ENCODE results near the gene SH3BP5. TPM values are rescaled to one million over a fixed set of nuclear protein-coding genes. Genes with fewer than 3 reads are reported as not detected.
A peak's percentile ranks its signal among the peaks of the same experiment; 100 is the strongest.

Gene SH3BP5
- total and polyA plus RNA-seq, 3 donors from 2014 or later, result 86.7 to 126 (median 102) TPM

GRCh38 chr3:15337963-15338362 is 5.6 kb upstream of the SH3BP5 start:
- Histone ChIP-seq H3K36me3 (ENCODE audit: low read depth, missing control alignments) (no peaks in the 10 kb centered on the region), H3K4me3 (no peak overlapping the region), H3K9me3 (no peaks in the 10 kb centered on the region), H3K4me1 (peaks cover 10% of the 10 kb centered on the region), H3K27ac (no peak overlapping the region), H3K27me3 (no peaks in the 10 kb centered on the region)
- TF ChIP-seq POLR2A (IDR thresholded peaks at IDR 0.05), result no peak
- TF ChIP-seq, protein P1, sequence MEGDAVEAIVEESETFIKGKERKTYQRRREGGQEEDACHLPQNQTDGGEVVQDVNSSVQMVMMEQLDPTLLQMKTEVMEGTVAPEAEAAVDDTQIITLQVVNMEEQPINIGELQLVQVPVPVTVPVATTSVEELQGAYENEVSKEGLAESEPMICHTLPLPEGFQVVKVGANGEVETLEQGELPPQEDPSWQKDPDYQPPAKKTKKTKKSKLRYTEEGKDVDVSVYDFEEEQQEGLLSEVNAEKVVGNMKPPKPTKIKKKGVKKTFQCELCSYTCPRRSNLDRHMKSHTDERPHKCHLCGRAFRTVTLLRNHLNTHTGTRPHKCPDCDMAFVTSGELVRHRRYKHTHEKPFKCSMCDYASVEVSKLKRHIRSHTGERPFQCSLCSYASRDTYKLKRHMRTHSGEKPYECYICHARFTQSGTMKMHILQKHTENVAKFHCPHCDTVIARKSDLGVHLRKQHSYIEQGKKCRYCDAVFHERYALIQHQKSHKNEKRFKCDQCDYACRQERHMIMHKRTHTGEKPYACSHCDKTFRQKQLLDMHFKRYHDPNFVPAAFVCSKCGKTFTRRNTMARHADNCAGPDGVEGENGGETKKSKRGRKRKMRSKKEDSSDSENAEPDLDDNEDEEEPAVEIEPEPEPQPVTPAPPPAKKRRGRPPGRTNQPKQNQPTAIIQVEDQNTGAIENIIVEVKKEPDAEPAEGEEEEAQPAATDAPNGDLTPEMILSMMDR (IDR thresholded peaks at IDR 0.05), result no peak
- intact Hi-C loops (cut with DNase I; ENCODE audit: low total_unique reads), result no loop called here
- WGBS, 2 donors, result 87 to 88% methylated on average over 1 of the region's 1 CpG
- no peak for DNase-seq

DNA sequence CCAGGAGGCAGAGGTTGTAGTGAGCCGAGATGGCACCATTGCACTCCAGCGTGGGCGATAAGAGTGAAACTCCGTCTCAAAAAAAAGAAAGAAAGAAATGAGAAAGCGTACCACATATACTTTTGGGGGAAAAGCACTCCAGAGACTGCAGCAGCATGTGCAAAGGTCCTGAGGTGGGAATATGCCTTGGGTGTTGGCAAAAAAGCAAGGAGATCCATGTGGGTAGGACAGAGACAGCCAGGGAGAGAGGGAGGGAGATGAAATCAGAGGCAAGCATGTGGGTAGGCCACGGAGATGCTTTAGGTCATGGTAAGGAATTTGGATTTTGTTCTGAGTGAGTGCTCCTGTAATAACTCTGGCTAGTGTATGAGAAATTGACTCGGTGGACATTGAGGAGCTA is 3.7 kb upstream of the SH3BP5 start:
- TF ChIP-seq, protein P1 (IDR thresholded peaks at IDR 0.05), result no peak
- TF ChIP-seq POLR2A (IDR thresholded peaks at IDR 0.05), result no peak
- intact Hi-C loops (cut with DNase I; ENCODE audit: low total_unique reads), result no loop called here
- H3K27ac ChIP-seq, result no peak overlapping the region
- DNase-seq, result no peak
- no peaks in the 10 kb centered on the region for H3K9me3 ChIP-seq
- no peaks in the 10 kb centered on the region for H3K36me3 ChIP-seq (ENCODE audit: low read depth, missing control alignments)
- H3K4me1 ChIP-seq, result peaks cover 14% of the 10 kb centered on the region
- no peak overlapping the region for H3K4me3 ChIP-seq
- WGBS, 2 donors, result 90 to 92% methylated on average over 7 of the region's 7 CpGs
- H3K27me3 ChIP-seq, result no peaks in the 10 kb centered on the region

DNA sequence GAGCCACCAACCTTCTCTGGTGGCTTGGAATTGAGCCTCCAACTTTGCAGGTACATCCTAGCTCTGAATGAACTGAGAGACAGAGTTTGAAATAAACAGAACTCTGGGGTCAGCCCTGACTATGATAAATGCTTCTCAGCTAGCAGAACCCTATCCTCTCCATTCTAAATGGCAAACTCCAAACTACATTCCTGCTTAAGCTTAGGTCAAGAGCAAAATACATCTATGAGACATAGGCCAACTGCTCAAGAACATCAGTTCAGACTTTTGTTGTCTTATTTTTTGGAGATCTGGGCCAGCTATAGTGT is 1.5 kb upstream of the SH3BP5 start:
- intact Hi-C loops (cut with DNase I; ENCODE audit: low total_unique reads), result loop anchor here (5.0 kb wide), 1 partner anchor 67 kb away; no protein-coding TSS in a partner anchor
- TF ChIP-seq POLR2A (IDR thresholded peaks at IDR 0.05), result no peak
- TF ChIP-seq, protein P1 (IDR thresholded peaks at IDR 0.05), result no peak
- Histone ChIP-seq H3K4me1 (peaks cover 32% of the 10 kb centered on the region), H3K36me3 (ENCODE audit: low read depth, missing control alignments) (no peaks in the 10 kb centered on the region), H3K27me3 (no peaks in the 10 kb centered on the region), H3K9me3 (no peaks in the 10 kb centered on the region), H3K27ac (peak overlapping the region in 1 of 2 donors; percentile 92), H3K4me3 (no peak overlapping the region)
- no peak for DNase-seq

DNA sequence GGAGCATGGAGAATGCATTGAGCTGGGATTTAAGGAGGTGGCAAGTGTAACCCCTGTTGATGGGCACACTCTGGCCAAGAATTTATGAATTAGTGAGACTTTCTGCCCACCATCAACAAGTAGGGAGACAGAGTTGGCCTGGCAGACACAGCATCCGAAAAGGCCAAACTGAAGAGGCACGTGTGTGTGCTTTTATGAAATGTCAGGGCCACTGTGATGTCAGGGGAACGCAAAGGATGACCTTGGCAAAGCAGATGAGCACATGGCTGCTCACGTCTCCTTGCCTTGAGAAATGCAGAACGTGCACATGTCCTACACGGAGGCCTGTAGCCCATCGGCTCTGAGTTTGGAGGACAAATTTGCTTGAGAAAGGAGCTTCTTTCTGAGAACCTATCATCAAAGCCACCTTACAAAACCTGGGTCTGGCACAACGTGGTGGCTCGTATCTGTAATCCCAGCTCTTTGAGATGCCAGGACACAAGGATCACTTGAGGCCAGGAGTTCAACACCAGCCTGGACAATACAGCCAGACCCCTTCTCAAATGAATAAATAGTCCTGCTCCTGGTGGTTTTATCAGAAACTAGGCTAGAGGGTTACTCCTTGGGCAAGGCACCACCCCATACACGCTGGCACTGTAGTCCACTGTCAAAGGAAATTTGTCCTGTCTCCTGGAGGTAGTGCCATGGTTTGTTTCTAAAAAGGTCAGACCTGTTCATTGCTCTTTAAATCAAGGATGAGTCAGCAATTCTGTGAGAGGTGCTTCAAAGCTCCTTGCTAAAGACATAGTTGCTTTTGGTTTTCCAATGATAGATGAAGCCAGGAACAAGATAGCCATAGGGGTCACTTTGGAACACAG is 941 bp upstream of the SH3BP5 start:
- Histone ChIP-seq H3K4me3 (peak overlapping the region; percentile 82 to 83), H3K36me3 (ENCODE audit: low read depth, missing control alignments) (no peaks in the 10 kb centered on the region), H3K4me1 (peaks cover 35% of the 10 kb centered on the region), H3K27ac (peak overlapping the region; percentile 78 to 92), H3K9me3 (no peaks in the 10 kb centered on the region), H3K27me3 (no peaks in the 10 kb centered on the region)
- DNase-seq, result peak; percentile 80
- intact Hi-C loops (cut with DNase I; ENCODE audit: low total_unique reads), result loop anchor here (5.0 kb wide), 1 partner anchor 66 kb away; no protein-coding TSS in a partner anchor
- WGBS, 2 donors, result 33 to 38% methylated on average over 10 of the region's 10 CpGs
- TF ChIP-seq, protein P1 (IDR thresholded peaks at IDR 0.05), result no peak
- no peak for TF ChIP-seq POLR2A (IDR thresholded peaks at IDR 0.05)
